GM18520 (cell line): ENCODE data around the gene ELL.
A peak's percentile ranks its signal among the peaks of the same experiment; 100 is the strongest.

Source experiments
- ATAC-seq: cut with Tn5 transposase; IDR thresholded peaks from one replicate; pipeline ENCODE4 v1.9.1; 2021; ENCODE audit not compliant: unreplicated experiment

The ELL gene

GRCh38 chr19:18506101-18506930, 15.6 kb downstream of the ELL start:
- ATAC-seq, result no peak

GRCh38 chr19:18504886-18505610, 16.8 kb downstream of the ELL start:
- ATAC-seq, result no peak

DNA sequence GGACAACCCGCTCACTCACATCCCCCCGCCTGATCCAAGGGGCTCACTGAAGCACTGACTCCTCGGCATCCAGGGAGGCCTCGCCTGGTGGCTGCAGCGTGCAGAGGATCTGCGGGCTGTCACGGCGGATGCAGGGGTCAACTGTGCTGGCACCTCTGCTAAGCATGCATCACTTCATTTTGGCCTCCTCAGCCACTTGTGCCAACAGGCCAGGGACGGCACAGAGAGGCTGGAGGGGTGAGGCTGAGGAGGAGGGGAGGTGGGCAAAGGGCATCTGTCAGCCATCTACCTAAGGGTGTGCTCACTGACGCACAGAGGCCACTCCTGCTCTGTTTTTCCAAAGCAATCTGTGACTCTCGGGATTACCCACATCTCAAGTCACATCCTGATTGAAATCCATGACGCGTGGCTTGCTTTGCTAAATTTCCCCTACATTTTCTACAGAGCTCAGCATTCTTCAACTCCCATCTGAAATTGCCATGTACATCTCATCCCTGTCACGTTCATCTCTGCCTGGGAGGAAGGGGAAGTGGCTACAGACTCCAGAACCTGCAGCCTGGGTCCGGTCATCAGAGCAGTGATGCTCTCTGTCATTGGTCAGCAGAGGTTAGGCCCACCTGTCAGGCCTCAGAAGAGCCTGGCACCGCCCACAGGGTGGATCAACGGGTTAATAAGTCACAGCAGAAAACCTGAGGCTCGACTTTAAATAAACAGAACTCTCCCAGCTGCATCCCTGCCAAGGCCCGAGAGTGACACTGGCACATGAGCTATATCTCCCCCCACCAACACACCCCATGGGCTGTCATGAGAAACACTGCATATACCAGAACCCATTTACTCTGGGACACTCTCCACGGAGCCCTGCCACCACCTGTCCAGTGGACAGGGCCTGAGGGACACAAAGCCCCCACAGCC, 17.6 kb downstream of the ELL start:
- ATAC-seq, result no peak

DNA sequence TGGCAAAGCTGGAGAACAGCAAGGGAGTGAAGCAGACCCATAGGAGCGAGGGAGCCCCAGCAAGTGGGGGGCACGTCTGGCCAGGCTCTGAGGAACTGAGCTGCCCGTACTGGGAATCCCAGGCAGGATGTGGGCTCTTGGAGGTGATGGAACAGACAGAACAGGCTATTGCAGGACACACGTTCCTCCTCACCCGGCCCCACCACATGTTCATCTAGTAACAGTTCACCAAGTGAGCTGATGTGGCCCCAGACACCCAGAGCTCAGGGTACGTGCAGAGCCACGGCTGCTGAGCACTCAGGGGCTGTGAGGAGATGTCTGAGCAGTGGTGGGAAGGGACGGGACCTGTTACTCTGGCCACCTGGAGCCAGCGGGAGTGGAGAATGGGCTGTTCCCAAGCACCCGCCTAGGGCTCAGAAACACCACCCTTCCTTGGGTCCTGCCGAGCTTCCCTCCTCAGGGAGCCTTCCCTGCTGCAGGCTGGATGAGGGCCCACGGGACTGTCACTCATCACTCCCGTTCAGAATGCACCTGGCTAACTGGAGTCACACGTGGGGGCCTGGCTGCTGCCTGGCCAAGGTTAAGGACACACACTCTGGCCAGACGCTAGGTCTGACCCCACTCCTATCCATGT, 18.4 kb downstream of the ELL start:
- no peak for ATAC-seq

DNA sequence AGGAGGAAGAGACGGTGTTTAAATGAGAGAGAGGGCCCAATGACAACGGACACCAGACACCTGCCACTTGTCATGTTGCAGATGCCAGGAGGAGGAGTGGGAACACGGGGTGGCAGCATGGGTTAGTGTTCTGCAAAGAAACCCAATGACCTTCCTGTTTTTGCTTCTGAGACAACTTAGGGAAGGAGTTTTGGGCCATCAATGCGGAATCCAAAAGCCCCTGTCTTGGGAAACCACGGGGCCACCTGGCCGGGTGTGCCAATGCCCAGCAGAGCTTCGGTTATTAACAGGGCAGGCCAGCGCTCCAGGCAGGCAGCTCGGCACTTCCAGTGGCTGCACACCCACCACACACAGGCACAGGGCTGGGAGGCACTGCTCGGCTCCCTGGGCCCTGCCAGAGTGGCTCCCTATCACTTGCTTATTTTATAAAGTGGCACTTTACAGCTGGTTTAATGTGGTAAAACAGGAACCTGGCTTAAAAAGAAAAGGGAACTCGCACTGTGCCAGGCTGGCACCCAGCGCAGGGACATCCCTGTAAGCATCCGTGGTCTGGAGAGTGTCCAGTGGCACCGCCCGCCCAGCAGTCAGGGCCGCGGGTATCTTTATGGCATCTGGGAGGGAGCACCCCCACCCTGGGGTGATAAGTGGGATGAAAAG, 19.1 kb downstream of the ELL start:
- no peak for ATAC-seq

GRCh38 chr19:18502246-18502637, 19.6 kb downstream of the ELL start:
- no peak for ATAC-seq

DNA sequence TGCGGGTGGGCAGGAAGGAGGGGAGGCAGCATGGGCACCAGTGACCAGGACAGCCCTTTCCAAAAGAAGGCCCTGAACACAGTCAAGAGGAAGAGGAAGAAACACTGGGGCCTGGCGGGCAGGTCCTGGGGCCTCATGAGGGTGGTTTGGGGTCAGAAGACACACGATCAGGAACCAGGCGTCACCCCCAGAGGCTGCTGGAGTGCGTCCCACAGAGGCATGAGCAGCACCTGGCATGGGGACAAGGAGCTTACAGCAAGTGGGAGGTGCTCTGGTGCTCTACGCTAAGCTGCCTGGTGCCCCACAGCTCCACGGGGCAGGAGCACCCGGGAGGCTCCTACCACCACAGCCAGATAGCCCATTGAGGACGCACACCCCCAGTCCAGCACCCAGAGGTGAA, 20.0 kb downstream of the ELL start:
- ATAC-seq, result no peak

DNA sequence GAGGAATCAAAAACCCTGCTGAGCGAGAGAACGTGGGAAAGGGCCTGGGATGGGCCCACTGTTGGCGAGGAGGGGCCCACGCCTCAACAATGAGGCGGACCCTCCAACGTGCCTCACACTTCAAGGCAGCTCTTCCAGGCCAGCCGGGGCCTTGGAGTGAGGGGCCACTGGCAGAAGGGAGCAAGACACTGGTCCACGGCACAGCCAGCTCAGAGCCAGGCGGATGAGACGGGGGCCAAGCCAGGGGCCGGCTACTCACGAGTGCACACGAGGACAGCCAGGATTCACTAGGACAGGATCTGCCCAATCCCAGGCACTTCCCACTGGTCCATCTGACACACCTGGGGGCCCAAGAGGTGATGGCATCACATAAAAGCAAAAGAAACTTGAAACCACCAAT, 20.5 kb downstream of the ELL start:
- no peak for ATAC-seq

- no peak for ATAC-seq
Measured at GRCh38 chr19:18500799-18501198, 21.1 kb downstream of the ELL start.

DNA sequence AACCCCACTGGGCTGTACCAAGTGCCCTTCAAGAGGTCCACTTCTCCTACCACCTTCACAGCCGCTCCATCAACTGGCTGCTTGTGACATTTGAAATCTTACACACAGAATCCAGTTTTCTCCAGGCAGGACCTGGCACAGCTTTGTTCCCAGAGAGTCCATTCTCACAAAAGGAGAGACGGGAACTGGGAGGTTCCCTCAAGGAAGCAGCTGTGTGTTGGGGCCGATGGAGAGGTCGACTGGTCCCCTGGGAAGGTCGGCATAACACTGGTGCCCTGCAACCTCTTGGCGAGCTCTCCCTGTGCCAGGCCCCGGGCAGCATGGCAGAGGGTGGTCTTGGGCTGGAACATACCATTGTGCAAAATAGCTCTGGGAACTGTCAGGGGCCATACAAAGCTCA, 21.5 kb downstream of the ELL start:
- no peak for ATAC-seq

DNA sequence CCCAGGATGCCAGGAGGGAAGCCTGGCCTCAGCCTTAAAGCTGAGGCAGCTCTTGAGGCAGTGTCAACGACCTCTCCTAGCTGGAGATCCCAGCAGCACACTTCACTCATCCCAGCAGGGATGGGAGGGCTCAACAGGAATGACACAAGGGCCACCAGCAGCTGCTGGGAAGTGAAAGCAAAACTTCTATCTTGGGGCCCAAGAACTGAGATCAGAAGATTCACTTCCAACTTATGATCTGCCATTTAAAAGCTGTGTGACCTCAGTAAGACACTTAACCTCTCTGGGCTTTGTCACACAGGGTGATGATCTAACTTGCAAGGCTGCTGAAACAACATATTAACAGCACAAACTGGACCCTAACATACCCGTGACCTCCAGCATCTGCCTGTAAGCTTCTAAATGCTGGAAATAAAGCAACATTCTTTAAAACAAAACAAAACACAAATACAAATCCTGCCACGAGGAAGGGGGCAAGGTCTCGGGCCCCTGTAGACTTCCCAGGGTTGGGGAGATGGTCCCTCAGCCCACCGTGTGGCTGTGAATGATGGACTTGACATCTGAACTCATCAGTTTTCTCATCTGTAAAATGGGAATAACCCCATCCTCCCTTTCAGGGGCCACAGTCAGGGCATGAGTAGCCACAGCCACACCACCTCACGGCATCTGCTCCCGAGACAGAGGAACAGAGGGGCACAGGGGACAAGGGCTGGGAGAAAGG, 22.7 kb downstream of the ELL start:
- ATAC-seq, result no peak

DNA sequence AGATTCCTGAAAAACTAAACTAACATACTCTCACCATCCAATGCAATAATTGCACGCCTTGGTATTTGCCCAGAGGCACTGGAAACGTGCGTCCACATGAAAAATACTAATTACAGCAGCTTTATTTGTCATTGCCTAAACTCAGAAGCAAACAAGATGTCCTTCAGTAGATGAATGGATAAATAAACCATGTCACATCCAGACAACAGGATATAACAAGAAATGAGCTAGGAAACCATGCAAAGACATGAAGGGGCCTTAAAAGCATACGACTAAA, 25.0 kb downstream of the ELL start:
- ATAC-seq, result no peak

DNA sequence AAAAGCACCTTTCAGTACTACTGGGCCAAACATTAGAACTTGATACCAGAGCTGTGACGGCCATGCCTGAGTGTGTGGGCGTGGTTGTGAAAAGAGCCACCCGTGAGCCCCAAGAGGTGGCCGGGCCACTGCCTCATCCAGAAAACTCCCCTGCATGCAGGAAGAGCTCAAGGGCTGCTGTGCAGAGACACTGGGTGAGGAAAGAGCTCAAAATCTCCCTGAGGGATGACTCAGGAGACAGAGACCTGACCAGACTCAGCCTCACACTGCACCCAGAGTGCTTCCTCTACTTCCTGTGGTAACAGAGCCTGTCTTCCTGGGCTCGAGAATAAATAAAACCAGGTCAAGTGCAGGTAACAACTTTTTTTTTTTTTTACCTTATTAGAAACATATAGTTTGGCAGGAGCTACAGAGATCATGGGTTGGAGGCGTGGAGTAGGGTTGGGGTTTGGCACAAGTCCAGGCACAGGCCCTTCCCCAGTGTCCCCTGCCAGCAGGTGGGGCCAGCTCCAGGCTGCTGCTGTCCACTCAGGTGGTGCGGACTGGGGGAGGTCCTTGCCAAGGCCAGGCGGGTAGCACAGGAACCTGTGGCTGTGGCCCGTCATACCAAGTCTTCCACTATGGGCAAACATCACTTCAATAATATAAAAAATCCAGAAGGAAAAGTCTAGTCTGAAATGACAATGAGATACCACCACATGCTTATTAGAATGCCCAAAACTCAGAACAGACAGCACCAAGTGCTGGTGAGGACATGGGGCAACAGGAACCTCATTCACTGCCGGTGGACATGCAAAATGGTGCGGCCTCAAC, 25.5 kb downstream of the ELL start:
- ATAC-seq, result peak; percentile 47

GRCh38 chr19:18495204-18495911, 26.5 kb downstream of the ELL start:
- no peak for ATAC-seq

DNA sequence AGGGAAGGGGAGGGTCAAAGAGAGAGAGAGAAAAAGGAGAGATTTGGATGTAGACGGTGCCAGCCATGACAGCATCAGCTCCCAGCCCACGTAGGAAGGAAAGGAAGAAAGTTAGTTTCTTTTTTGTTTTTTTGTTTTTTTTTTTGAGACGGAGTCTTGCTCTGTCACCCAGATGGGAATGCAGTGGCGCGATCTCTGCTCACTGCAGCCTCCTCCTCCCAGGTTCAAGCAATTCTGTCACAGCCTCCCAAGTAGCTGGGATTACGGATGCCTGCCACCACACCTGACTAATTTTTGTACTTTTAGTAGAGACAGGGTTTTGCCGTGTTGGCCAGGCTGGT, 27.6 kb downstream of the ELL start:
- ATAC-seq, result no peak

- no peak for ATAC-seq
Measured at GRCh38 chr19:18493440-18494266, 28.2 kb downstream of the ELL start.

- ATAC-seq, result no peak
Measured at GRCh38 chr19:18491995-18492953, 29.6 kb downstream of the ELL start.
